HG03432 (cell line): ENCODE results near the gene SEC14L2.
"Not testable (repeated sequence)": the region's sequence is repeated elsewhere in the genome, so short reads cannot be mapped to it uniquely, and the experiment has no call there.

Experiments used
- ATAC-seq: cut with Tn5 transposase; IDR thresholded peaks from one replicate; pipeline ENCODE4 v1.9.1; 2021; ENCODE audit warnings: mild to moderate bottlenecking, moderate library complexity; ENCODE audit not compliant: unreplicated experiment

Gene SEC14L2

GRCh38 chr22:30402028-30402765 lies 5.4 kb downstream of the SEC14L2 start:
- ATAC-seq: no peak

GRCh38 chr22:30402766-30403104 lies 5.9 kb downstream of the SEC14L2 start:
- ATAC-seq: not testable (repeated sequence)

GRCh38 chr22:30404307-30404706 lies 7.5 kb downstream of the SEC14L2 start:
- no peak for ATAC-seq

- ATAC-seq: no peak
These were observed 8.9 kb downstream of the SEC14L2 start for GRCh38 chr22:30405731-30406130.

- no peak for ATAC-seq
These were observed 9.6 kb downstream of the SEC14L2 start for GRCh38 chr22:30406400-30406799.

GRCh38 chr22:30408388-30409102 lies 11.7 kb downstream of the SEC14L2 start:
- no peak for ATAC-seq

GRCh38 chr22:30411780-30412179 lies 15.0 kb downstream of the SEC14L2 start:
- no peak for ATAC-seq

- ATAC-seq: no peak
These were observed 16.2 kb downstream of the SEC14L2 start for GRCh38 chr22:30413001-30413400.

- ATAC-seq: no peak
These were observed 17.1 kb downstream of the SEC14L2 start for GRCh38 chr22:30413745-30414524.

GRCh38 chr22:30414525-30415047 lies 17.8 kb downstream of the SEC14L2 start:
- ATAC-seq: no peak

GRCh38 chr22:30416403-30416802 lies 19.6 kb downstream of the SEC14L2 start:
- ATAC-seq: no peak

- no peak for ATAC-seq
These were observed 20.0 kb downstream of the SEC14L2 start for GRCh38 chr22:30416837-30417236.

- no peak for ATAC-seq
These were observed 23.7 kb downstream of the SEC14L2 start for GRCh38 chr22:30420347-30421125.

- ATAC-seq: no peak
These were observed 25.1 kb downstream of the SEC14L2 start for GRCh38 chr22:30421695-30422480.

- ATAC-seq: no peak
These were observed 25.9 kb downstream of the SEC14L2 start for GRCh38 chr22:30422481-30423300.

GRCh38 chr22:30423301-30423958 lies 26.6 kb downstream of the SEC14L2 start:
- peak; percentile 35 for ATAC-seq

- peak; percentile 85 for ATAC-seq
These were observed 27.2 kb downstream of the SEC14L2 start for GRCh38 chr22:30423959-30424533.
